Inferior parietal cortex (tissue), 1 donor: ENCODE measurements around the gene THAP3.

Experiments
- DNase-seq: peaks from one replicate; pipeline ENCODE4 v3.0.0-alpha.2; 2016; ENCODE audit errors: extremely low spot score

Gene THAP3

GRCh38 chr1:6624710-6625583, at the start of gene THAP3:
Gene THAP3, plus strand, starts transcription at chr1:6624868. Its CDS starts 351 bp downstream, at chr1:6625219.
- DNase-seq, result peak; percentile 80

GRCh38 chr1:6577831-6578525, 46.7 kb upstream of the THAP3 start:
- DNase-seq, result no peak

GRCh38 chr1:6578624-6579373, 45.9 kb upstream of the THAP3 start:
- no peak for DNase-seq

- DNase-seq, result peak; percentile 100
Observed at GRCh38 chr1:6579374-6580118, 45.1 kb upstream of the THAP3 start, which contains the start of gene ZBTB48. Gene ZBTB48, plus strand, starts transcription at chr1:6579994. Its CDS starts 616 bp downstream, at chr1:6580610.

GRCh38 chr1:6580119-6580592, 44.5 kb upstream of the THAP3 start:
- no peak for DNase-seq

GRCh38 chr1:6580593-6581409, 43.9 kb upstream of the THAP3 start:
- DNase-seq, result no peak

- DNase-seq, result no peak
Observed at GRCh38 chr1:6581561-6582305, 42.9 kb upstream of the THAP3 start.

- DNase-seq, result no peak
Observed at GRCh38 chr1:6582370-6582769, 42.3 kb upstream of the THAP3 start.

- DNase-seq, result no peak
Observed at GRCh38 chr1:6584126-6585080, 40.3 kb upstream of the THAP3 start.

- no peak for DNase-seq
Observed at GRCh38 chr1:6585081-6585722, 39.5 kb upstream of the THAP3 start.

- DNase-seq, result no peak
Observed at GRCh38 chr1:6585841-6586240, 38.8 kb upstream of the THAP3 start.

GRCh38 chr1:6586404-6586816, 38.3 kb upstream of the THAP3 start:
- DNase-seq, result no peak

- no peak for DNase-seq
Observed at GRCh38 chr1:6587261-6588005, 37.2 kb upstream of the THAP3 start.

- DNase-seq, result no peak
Observed at GRCh38 chr1:6588128-6588892, 36.4 kb upstream of the THAP3 start.

- no peak for DNase-seq
Observed at GRCh38 chr1:6588893-6589520, 35.7 kb upstream of the THAP3 start.

- DNase-seq, result no peak
Observed at GRCh38 chr1:6590046-6590445, 34.6 kb upstream of the THAP3 start.
